A673 (cell line): ENCODE measurements around the gene MSI2.

Source experiments
- EZH2 ChIP-seq: fragments of 200-600 bp; sonication (generic); IDR thresholded peaks from 2 replicates; pipeline ENCODE4 v1.6.1; 2017; ENCODE audit warnings: borderline replicate concordance, low read depth, mild to moderate bottlenecking, mixed read lengths, antibody characterized with exemption, low read length; ENCODE audit not compliant: poor library complexity, severe bottlenecking
- TF ChIP-seq, protein P1 (sequence below): fragments of 300-800, 200-600 bp; sonication (generic); conservative IDR thresholded peaks from 2 replicates; pipeline ENCODE4 v1.5.1; 2017; ENCODE audit warnings: low read depth, mild to moderate bottlenecking, antibody characterized with exemption, low read length, moderate library complexity, mixed read lengths

DNA sequence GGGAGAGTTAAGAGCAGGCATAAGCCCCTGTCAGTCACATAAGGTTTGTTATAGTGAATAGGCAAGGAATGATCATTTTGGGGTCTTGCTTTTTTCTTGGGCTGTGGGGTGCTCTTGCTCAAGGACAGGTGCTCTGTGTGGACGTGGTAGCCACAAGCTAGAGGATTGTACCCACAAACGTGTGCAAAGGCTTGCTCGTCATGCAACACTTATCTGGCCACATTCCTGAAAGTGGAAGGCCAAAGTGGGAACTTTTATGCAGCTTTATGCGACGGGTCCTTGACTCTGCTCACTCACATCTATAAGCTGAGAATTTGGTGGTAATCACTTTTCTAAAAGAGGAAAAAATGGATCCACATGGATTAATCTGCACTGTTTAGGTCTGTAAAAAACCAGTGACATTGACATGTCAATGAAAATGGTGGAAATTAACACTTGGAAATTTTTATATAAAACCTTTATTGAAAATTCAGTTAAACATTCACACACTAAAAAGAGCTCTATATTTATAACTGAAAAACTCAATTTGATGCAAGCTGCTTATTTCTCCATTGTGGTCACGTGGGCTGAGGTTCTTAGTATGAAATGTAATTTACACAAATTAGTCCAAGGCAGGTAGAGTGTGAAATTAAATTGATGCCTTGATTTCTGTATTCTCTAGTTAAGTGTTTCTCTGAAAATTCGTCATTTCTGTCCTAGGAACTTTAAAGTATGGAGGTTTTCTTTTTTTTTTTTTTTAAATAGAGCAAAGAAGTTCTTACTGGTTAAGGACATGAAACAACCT lies 162.3 kb downstream of the MSI2 start:
- TF ChIP-seq, protein P1, sequence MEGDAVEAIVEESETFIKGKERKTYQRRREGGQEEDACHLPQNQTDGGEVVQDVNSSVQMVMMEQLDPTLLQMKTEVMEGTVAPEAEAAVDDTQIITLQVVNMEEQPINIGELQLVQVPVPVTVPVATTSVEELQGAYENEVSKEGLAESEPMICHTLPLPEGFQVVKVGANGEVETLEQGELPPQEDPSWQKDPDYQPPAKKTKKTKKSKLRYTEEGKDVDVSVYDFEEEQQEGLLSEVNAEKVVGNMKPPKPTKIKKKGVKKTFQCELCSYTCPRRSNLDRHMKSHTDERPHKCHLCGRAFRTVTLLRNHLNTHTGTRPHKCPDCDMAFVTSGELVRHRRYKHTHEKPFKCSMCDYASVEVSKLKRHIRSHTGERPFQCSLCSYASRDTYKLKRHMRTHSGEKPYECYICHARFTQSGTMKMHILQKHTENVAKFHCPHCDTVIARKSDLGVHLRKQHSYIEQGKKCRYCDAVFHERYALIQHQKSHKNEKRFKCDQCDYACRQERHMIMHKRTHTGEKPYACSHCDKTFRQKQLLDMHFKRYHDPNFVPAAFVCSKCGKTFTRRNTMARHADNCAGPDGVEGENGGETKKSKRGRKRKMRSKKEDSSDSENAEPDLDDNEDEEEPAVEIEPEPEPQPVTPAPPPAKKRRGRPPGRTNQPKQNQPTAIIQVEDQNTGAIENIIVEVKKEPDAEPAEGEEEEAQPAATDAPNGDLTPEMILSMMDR: no peak
- TF ChIP-seq EZH2: no peak
